ENCODE results near the gene ZAP70. TPM values are rescaled to one million over a fixed set of nuclear protein-coding genes. Genes with fewer than 3 reads are reported as not detected.

ZAP70 gene
- total RNA-seq, 1 experiment from 2014 or later: 0.61 TPM

GRCh38 chr2:97730245-97730644 lies 16.9 kb downstream of the ZAP70 start:
- TF ChIP-seq ZBTB21 (CRISPR knock-in tag; IDR thresholded peaks at IDR 0.05; ENCODE audit: borderline replicate concordance) (no peak), SMAD3 (CRISPR knock-in tag; IDR thresholded peaks at IDR 0.05; ENCODE audit: borderline replicate concordance) (no peak)
- no peaks in the 10 kb centered on the region for H3K4me1 Mint-ChIP-seq
- H3K27ac Mint-ChIP-seq: no peak overlapping the region
- ChIA-PET POLR2A (no interaction called here), CTCF (interaction anchor here (0.6 to 3.6 kb wide), 3 partner anchors 10 to 140 kb away, joined by 3 to 17 read pairs (median 3); no protein-coding TSS in a partner anchor)
- no peak for ATAC-seq
- H3K9me3 Mint-ChIP-seq: peaks cover 15% of the 10 kb centered on the region
- H3K36me3 Mint-ChIP-seq: no peaks in the 10 kb centered on the region
- DNase-seq (ENCODE audit: low spot score): no peak
- H3K4me3 Mint-ChIP-seq: no peak overlapping the region
- no peaks in the 10 kb centered on the region; the same call in 1 of the 2 replicates for H3K27me3 Mint-ChIP-seq (ENCODE audit: low read depth)

DNA sequence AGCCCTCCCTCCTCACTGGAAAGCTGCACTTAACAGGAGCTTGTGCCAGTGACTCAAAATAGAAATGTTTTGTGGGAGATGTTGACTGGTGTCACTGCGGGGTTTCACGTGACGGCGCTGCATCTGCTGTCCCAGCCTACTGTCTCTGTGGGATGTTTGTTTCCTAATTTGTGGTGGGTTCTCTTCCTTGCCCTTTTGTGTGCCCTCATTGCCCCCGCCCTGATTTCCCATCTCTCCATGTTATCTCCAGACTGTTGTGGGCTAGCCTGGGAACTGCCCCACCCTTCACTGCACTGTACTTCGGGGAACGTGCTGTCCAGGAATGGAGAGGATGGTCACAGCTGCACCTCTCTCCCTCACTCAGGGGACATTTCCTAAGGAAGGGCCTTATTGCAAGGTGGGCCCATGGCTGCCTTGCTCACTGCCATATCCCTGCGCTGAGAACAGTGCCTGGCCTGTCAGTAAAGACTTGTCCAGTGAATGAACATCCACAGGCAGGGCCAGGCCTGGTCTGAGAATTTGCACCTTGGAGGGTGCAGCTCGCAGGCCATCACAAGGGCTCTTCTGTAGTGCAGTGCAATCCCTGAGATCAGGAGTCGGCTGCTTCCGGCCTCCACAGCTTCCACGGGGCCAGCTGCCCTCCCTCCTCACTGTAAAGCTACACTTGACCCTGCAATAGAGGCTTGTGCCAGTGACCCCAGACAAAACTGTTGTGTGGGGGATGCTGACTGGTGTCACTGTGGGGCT lies 18.1 kb downstream of the ZAP70 start:
- POLR2A ChIA-PET: no interaction called here
- H3K4me3 Mint-ChIP-seq: no peak overlapping the region
- H3K4me1 Mint-ChIP-seq: no peaks in the 10 kb centered on the region
- no peaks in the 10 kb centered on the region for H3K36me3 Mint-ChIP-seq
- CTCF ChIA-PET: no interaction called here
- H3K27ac Mint-ChIP-seq: no peak overlapping the region
- H3K27me3 Mint-ChIP-seq (ENCODE audit: low read depth): no peaks in the 10 kb centered on the region; the same call in 1 of the 2 replicates
- no peak for ATAC-seq
- no peak for DNase-seq (ENCODE audit: low spot score)
- H3K9me3 Mint-ChIP-seq: peaks cover 15% of the 10 kb centered on the region
- TF ChIP-seq FOXP1 (CRISPR knock-in tag; IDR thresholded peaks at IDR 0.05; ENCODE audit: borderline replicate concordance) (no peak), ZNF416 (CRISPR knock-in tag; IDR thresholded peaks at IDR 0.05) (no peak)
- TF ChIP-seq, protein P1, sequence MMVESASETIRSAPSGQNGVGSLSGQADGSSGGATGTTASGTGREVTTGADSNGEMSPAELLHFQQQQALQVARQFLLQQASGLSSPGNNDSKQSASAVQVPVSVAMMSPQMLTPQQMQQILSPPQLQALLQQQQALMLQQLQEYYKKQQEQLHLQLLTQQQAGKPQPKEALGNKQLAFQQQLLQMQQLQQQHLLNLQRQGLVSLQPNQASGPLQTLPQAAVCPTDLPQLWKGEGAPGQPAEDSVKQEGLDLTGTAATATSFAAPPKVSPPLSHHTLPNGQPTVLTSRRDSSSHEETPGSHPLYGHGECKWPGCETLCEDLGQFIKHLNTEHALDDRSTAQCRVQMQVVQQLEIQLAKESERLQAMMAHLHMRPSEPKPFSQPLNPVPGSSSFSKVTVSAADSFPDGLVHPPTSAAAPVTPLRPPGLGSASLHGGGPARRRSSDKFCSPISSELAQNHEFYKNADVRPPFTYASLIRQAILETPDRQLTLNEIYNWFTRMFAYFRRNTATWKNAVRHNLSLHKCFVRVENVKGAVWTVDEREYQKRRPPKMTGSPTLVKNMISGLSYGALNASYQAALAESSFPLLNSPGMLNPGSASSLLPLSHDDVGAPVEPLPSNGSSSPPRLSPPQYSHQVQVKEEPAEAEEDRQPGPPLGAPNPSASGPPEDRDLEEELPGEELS (CRISPR knock-in tag; IDR thresholded peaks at IDR 0.05): no peak

DNA sequence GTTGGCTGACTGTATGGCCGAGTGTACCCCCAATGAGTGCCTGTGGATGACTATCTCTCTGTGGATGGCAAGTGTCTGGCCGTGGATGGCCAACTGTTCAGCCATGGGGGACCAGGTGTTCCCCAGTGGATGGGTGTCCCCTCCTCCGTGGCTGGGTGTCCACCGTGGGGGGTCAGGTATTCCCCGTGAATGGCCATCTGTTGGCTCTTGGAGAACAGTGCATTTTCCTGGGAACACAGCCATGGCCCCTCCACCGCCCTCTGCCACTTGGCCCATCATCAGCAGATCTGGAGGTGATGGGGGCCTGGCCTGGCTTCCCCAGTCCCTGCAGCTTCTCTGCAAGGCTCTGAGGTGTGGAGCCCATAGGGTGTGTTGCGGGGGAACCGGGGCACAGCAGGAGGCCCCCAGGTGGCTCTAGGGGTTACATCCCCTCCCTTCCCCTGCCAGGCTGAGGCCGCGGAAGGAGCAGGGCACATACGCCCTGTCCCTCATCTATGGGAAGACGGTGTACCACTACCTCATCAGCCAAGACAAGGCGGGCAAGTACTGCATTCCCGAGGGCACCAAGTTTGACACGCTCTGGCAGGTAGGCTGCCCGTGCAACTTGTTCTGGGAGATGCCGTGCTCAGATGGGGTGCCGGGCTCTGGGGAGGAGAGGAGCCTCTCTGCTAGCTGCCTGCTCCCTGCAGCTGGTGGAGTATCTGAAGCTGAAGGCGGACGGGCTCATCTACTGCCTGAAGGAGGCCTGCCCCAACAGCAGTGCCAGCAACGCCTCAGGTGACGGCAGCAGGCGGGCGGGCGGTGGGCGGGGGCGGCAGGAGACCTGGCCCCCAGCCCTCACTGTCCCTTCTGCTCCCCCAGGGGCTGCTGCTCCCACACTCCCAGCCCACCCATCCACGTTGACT lies 19.3 kb downstream of the ZAP70 start:
- TF ChIP-seq, protein P2, sequence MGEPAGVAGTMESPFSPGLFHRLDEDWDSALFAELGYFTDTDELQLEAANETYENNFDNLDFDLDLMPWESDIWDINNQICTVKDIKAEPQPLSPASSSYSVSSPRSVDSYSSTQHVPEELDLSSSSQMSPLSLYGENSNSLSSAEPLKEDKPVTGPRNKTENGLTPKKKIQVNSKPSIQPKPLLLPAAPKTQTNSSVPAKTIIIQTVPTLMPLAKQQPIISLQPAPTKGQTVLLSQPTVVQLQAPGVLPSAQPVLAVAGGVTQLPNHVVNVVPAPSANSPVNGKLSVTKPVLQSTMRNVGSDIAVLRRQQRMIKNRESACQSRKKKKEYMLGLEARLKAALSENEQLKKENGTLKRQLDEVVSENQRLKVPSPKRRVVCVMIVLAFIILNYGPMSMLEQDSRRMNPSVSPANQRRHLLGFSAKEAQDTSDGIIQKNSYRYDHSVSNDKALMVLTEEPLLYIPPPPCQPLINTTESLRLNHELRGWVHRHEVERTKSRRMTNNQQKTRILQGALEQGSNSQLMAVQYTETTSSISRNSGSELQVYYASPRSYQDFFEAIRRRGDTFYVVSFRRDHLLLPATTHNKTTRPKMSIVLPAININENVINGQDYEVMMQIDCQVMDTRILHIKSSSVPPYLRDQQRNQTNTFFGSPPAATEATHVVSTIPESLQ (CRISPR knock-in tag; IDR thresholded peaks at IDR 0.05): no peak
- TF ChIP-seq EMX1 (CRISPR knock-in tag; IDR thresholded peaks at IDR 0.05): no peak
- TF ChIP-seq IRF1 (CRISPR knock-in tag; IDR thresholded peaks at IDR 0.05): no peak
- CTCF ChIA-PET: interaction anchor here (0.6 to 0.9 kb wide), 2 partner anchors 142 kb away, joined by 3 read pairs; no protein-coding TSS in a partner anchor
- POLR2A ChIA-PET: no interaction called here
- peaks cover 11% of the 10 kb centered on the region for H3K9me3 Mint-ChIP-seq
- H3K27me3 Mint-ChIP-seq (ENCODE audit: low read depth): no peaks in the 10 kb centered on the region; the same call in 1 of the 2 replicates
- no peaks in the 10 kb centered on the region for H3K36me3 Mint-ChIP-seq
- H3K4me3 Mint-ChIP-seq: no peak overlapping the region
- no peak overlapping the region for H3K27ac Mint-ChIP-seq
- H3K4me1 Mint-ChIP-seq: no peaks in the 10 kb centered on the region
- ATAC-seq (no peak), DNase-seq (ENCODE audit: low spot score) (no peak)

- POLR2A ChIA-PET: no interaction called here
- ATAC-seq (no peak), DNase-seq (ENCODE audit: low spot score) (no peak)
- H3K4me3 Mint-ChIP-seq: no peak overlapping the region
- H3K9me3 Mint-ChIP-seq: peaks cover 11% of the 10 kb centered on the region
- no peaks in the 10 kb centered on the region; the same call in 1 of the 2 replicates for H3K27me3 Mint-ChIP-seq (ENCODE audit: low read depth)
- no peaks in the 10 kb centered on the region for H3K4me1 Mint-ChIP-seq
- no peak overlapping the region for H3K27ac Mint-ChIP-seq
- CTCF ChIA-PET: interaction anchor here (0.9 to 1.8 kb wide), 3 partner anchors 15 to 143 kb away, joined by 3 to 5 read pairs (median 4); no protein-coding TSS in a partner anchor
- H3K36me3 Mint-ChIP-seq: no peaks in the 10 kb centered on the region
- TF ChIP-seq USF1 (CRISPR knock-in tag; IDR thresholded peaks at IDR 0.05) (no peak), E2F5 (CRISPR knock-in tag; IDR thresholded peaks at IDR 0.05) (no peak), CBFB (CRISPR knock-in tag; IDR thresholded peaks at IDR 0.05; ENCODE audit: low read depth) (no peak), USF2 (CRISPR knock-in tag; IDR thresholded peaks at IDR 0.05) (no peak)
- TF ChIP-seq, protein P3, sequence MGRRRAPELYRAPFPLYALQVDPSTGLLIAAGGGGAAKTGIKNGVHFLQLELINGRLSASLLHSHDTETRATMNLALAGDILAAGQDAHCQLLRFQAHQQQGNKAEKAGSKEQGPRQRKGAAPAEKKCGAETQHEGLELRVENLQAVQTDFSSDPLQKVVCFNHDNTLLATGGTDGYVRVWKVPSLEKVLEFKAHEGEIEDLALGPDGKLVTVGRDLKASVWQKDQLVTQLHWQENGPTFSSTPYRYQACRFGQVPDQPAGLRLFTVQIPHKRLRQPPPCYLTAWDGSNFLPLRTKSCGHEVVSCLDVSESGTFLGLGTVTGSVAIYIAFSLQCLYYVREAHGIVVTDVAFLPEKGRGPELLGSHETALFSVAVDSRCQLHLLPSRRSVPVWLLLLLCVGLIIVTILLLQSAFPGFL (CRISPR knock-in tag; IDR thresholded peaks at IDR 0.05; ENCODE audit: borderline replicate concordance): no peak
These were observed 20.1 kb downstream of the ZAP70 start for GRCh38 chr2:97733341-97734035.

Data from WTC11 (cell line).